ENCODE measurements around the gene ARHGAP23. TPM values are rescaled to one million over a fixed set of nuclear protein-coding genes. Genes with fewer than 3 reads are reported as not detected.

Gene ARHGAP23
- total and polyA plus RNA-seq, 2 experiments from 2014 or later: 21.4 to 150 TPM

DNA sequence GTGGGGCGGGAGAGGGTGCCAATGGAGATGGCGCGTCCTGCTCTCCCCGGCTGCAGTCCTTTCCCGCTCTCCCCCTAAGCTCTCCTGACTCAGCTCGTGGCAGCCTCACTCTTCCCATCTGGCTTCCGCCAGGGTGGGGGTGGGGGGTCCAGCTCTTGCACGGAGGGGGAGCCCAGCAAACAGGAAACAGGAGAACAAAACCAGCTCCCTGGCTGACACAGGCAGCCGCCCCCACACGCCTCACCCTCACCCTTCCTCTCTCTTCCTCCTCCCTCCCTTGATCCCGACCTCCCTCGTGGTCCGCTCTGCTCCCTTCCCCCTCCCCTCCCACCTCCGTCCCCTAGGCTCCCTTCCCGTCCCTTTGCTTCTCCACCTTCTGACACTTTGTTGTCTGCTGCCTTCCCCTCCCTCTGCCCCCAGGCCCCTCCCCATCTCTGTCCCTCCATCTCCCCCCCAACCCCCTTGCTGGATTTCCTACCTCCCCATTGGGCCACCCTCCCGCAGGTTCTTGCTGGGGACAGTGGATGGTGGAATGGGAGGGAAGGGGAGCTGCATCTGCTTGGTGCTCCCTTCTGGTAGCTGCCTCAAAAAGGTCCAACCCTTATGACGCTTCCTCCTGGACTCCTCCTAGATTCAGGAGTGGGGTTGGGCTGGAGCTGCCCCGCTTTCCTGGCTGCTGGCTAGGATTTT, 23.7 kb downstream of the ARHGAP23 start:
- DNase-seq (ENCODE audit: low spot score) (peak; percentile 95), ATAC-seq (peak; percentile 28)
- peaks cover 42% of the 10 kb centered on the region for H3F3A ChIP-seq (replicated peaks; ENCODE audit: low read depth)
- peak overlapping the region; percentile 93 for H3K4me3 Mint-ChIP-seq
- H3K9me3 Mint-ChIP-seq: peaks cover 3% of the 10 kb centered on the region
- H3K79me2 ChIP-seq (replicated peaks; ENCODE audit: insufficient read depth): peaks cover 70% of the 10 kb centered on the region
- H3K4me2 ChIP-seq: peak overlapping the region; percentile 80
- no peaks in the 10 kb centered on the region for H3K9me2 ChIP-seq (ENCODE audit: insufficient read depth)
- H3K4me1 ChIP-seq (ENCODE audit: insufficient read depth): peaks cover 72% of the 10 kb centered on the region
- no peaks in the 10 kb centered on the region; the same call in 1 of the 2 replicates for H4K20me1 ChIP-seq (replicated peaks; ENCODE audit: insufficient read depth)
- H3K27ac Mint-ChIP-seq: peak overlapping the region; percentile 99
- no peaks in the 10 kb centered on the region for H3K27me3 ChIP-seq (ENCODE audit: insufficient read depth)
- peak overlapping the region; percentile 56 for H3K4me3 ChIP-seq
- TF ChIP-seq REST (IDR thresholded peaks at IDR 0.05; ENCODE audit: unreplicated experiment) (no peak), CREB1 (CRISPR knock-in tag; IDR thresholded peaks at IDR 0.05; ENCODE audit: low read depth) (0 out of 2 replicates have a peak, but pooled peaks have one; percentile 1), ZNF331 (CRISPR knock-in tag; IDR thresholded peaks at IDR 0.05; ENCODE audit: low read depth) (no peak), JUNB (IDR thresholded peaks at IDR 0.05; ENCODE audit: unreplicated experiment) (no peak), ZNF114 (CRISPR knock-in tag; IDR thresholded peaks at IDR 0.05) (no peak), EZH2phosphoT487 (IDR thresholded peaks at IDR 0.05; ENCODE audit: unreplicated experiment) (no peak), NANOG (IDR thresholded peaks at IDR 0.05; ENCODE audit: borderline replicate concordance) (no peak), POLR2AphosphoS5 (IDR thresholded peaks at IDR 0.05; ENCODE audit: low read depth) (peak; percentile 46), CTCF (conservative IDR thresholded peaks at IDR 0.05; ENCODE audit: low read depth in 2 of 2) (no peak)
- TF ChIP-seq, protein P1, sequence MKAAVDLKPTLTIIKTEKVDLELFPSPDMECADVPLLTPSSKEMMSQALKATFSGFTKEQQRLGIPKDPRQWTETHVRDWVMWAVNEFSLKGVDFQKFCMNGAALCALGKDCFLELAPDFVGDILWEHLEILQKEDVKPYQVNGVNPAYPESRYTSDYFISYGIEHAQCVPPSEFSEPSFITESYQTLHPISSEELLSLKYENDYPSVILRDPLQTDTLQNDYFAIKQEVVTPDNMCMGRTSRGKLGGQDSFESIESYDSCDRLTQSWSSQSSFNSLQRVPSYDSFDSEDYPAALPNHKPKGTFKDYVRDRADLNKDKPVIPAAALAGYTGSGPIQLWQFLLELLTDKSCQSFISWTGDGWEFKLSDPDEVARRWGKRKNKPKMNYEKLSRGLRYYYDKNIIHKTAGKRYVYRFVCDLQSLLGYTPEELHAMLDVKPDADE (IDR thresholded peaks at IDR 0.05): peak; percentile 81; the same call in 1 of the 2 replicates
- H3K4me1 Mint-ChIP-seq: peaks cover 69% of the 10 kb centered on the region
- no peaks in the 10 kb centered on the region; the same call in 1 of the 2 replicates for H3K36me3 ChIP-seq (ENCODE audit: insufficient read depth)
- peak overlapping the region; percentile 100 for H3K27ac ChIP-seq (ENCODE audit: low read depth)
- peaks cover 12% of the 10 kb centered on the region; the same call in 2 of the 3 replicates for H3K36me3 Mint-ChIP-seq (ENCODE audit: low read depth)
- peaks cover 54% of the 10 kb centered on the region for H3K27me3 Mint-ChIP-seq (ENCODE audit: insufficient read depth, low read depth, poor library complexity)
- no peak overlapping the region for H2AFZ ChIP-seq

Measured in GM23338 (cell line).